Liver (tissue), 9 donors: ENCODE data around the gene CER1. TPM values are rescaled to one million over a fixed set of nuclear protein-coding genes. Genes with fewer than 3 reads are reported as not detected.

Experiments
- DNase-seq: peaks from one replicate; pipeline ENCODE4 v3.0.0-alpha.2; 2017; ENCODE audit warnings: low spot score
- H3K27ac ChIP-seq, 2 donors: one replicate each; pipeline ENCODE4 v1.7.0; 2013; ENCODE audit warnings: inconsistent platforms in 2 of 2, low read length in 2 of 2, control low read depth in 1 of 2, low read depth in 1 of 2, mild to moderate bottlenecking in 1 of 2
- H3K27me3 ChIP-seq, 4 donors: one replicate each; pipeline versions ENCODE4 v1.6.1 to v1.7.0; 2013; ENCODE audit warnings: low read length in 3 of 4, inconsistent platforms in 1 of 4, mild to moderate bottlenecking in 1 of 4, moderate library complexity in 1 of 4; ENCODE audit not compliant: control insufficient read depth in 4 of 4, insufficient read depth in 4 of 4
- H3K36me3 ChIP-seq, 4 donors: one replicate each; pipeline versions ENCODE4 v1.6.1 to v1.7.0; 2013; ENCODE audit warnings: low read length in 3 of 4, mild to moderate bottlenecking in 3 of 4, low read depth in 1 of 4, moderate library complexity in 1 of 4; ENCODE audit not compliant: control insufficient read depth in 4 of 4, insufficient read depth in 3 of 4
- H3K4me1 ChIP-seq, 4 donors: one replicate each; pipeline versions ENCODE4 v1.6.1 to v1.7.0; 2013; ENCODE audit warnings: low read length in 3 of 4, mild to moderate bottlenecking in 3 of 4, moderate library complexity in 1 of 4; ENCODE audit not compliant: control insufficient read depth in 4 of 4, insufficient read depth in 4 of 4
- H3K4me3 ChIP-seq, 3 donors: one replicate each; pipeline versions ENCODE4 v1.6.1 to v1.7.0; 2013; ENCODE audit warnings: low read length in 3 of 3, control low read depth in 1 of 3, low read depth in 1 of 3, mild to moderate bottlenecking in 1 of 3
- H3K9ac ChIP-seq, 2 donors: one replicate each; pipeline ENCODE4 v1.7.0; 2013; ENCODE audit warnings: low read length in 2 of 2, mild to moderate bottlenecking in 2 of 2, moderate library complexity in 2 of 2, control low read depth in 1 of 2, low read depth in 1 of 2
- H3K9me3 ChIP-seq, 4 donors: one replicate each; pipeline versions ENCODE4 v1.6.1 to v1.7.0; 2013; ENCODE audit warnings: low read length in 3 of 4; ENCODE audit not compliant: control insufficient read depth in 4 of 4
- FOXA1 ChIP-seq: IDR thresholded peaks from 2 replicates; pipeline ENCODE4 v1.6.1; 2016; ENCODE audit warnings: antibody characterized with exemption
- GABPA ChIP-seq, 2 donors: IDR thresholded peaks in 1 of 2; conservative IDR thresholded peaks in 1 of 2; 2 replicates each; pipeline ENCODE4 v1.6.1; 2016; ENCODE audit warnings: antibody characterized with exemption in 2 of 2, mild to moderate bottlenecking in 1 of 2, moderate library complexity in 1 of 2
- HNF4A ChIP-seq, 2 donors: conservative IDR thresholded peaks; 2 replicates each; pipeline ENCODE4 v1.6.1; 2016; ENCODE audit warnings: antibody characterized with exemption in 2 of 2, mild to moderate bottlenecking in 2 of 2
- HNF4G ChIP-seq: IDR thresholded peaks from 2 replicates; pipeline ENCODE4 v1.6.1; 2016; ENCODE audit warnings: antibody characterized with exemption
- JUND ChIP-seq, 2 donors: IDR thresholded peaks; 2 replicates each; pipeline ENCODE4 v1.6.1; 2016; ENCODE audit warnings: antibody characterized with exemption in 2 of 2
- RAD21 ChIP-seq, 2 donors: IDR thresholded peaks; 2 replicates each; pipeline ENCODE4 v1.6.1; 2016; ENCODE audit warnings: antibody characterized with exemption in 2 of 2, mild to moderate bottlenecking in 2 of 2
- RXRA ChIP-seq, 2 donors: IDR thresholded peaks; 2 replicates each; pipeline ENCODE4 v1.6.1; 2017 to 2018; ENCODE audit warnings: antibody characterized with exemption in 2 of 2, mild to moderate bottlenecking in 1 of 2
- WGBS: extraction: QIAGEN DNeasy Blood & Tissue Kit; methylation state at CpG from one replicate; pipeline ENCODE4 v1.1.7; 2013; 5-methylcytosine and 5-hydroxymethylcytosine counted together
- polyA plus RNA-seq, 2 donors: library from polyadenylated mRNA; stranded (reverse) in 1 of 2; unstranded in 1 of 2; fragments of 200-250 nt in 1 of 2; fragments of >200 nt in 1 of 2; fragmentation: Nextera tagmentation in 1 of 2; extraction: Ambion mirVana in 1 of 2; gene quantifications; one replicate each; pipeline versions ENCODE4 v1.2.1 to v1.2.3, GENCODE V29; 2013 to 2015
- total RNA-seq, 2 donors: library from RNA; depleted of rRNA; stranded (reverse); fragments of >200 nt; gene quantifications; one replicate each; pipeline ENCODE4 v1.2.3, GENCODE V29; 2014
- TF ChIP-seq, protein P1 (sequence below): fragments of 150-350 bp; IDR thresholded peaks from 2 replicates; pipeline ENCODE4 v1.5.1; 2017; ENCODE audit warnings: improper control_type of control experiment, low read depth, low read length; ENCODE audit not compliant: missing input control
- TF ChIP-seq, protein P2 (sequence below): IDR thresholded peaks from 2 replicates; pipeline ENCODE4 v1.6.1; 2016; ENCODE audit warnings: antibody characterized with exemption
- TF ChIP-seq, protein P3 (sequence below): IDR thresholded peaks from 2 replicates; pipeline ENCODE4 v1.6.1; 2016; ENCODE audit warnings: antibody characterized with exemption
- TF ChIP-seq, protein P4 (sequence below): IDR thresholded peaks from 2 replicates; pipeline ENCODE4 v1.6.1; 2016; ENCODE audit warnings: antibody characterized with exemption, mild to moderate bottlenecking
- donor health status: healthy.
- donor health status: healthy.
- donor health status: healthy.
- donor health status: healthy.
- donor health status: healthy.

The CER1 gene
- total and polyA plus RNA-seq, 4 donors, result not detected

DNA sequence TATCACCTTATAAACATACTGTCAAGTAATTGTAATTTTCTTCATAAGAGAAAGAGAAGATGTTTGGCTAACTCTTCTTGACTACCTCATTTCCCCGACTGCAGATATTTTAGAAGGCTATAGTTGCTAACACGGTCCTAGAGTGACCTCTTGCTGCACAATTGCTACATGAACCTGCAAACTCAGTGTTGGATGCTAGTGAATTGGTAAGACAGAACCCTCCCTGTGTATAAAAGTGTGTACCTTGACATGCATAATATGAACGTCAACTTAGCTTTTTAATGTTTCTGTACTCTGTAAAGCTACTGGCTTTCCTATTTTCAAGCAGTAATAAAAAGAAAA lies 46.7 kb upstream of the CER1 start:
- Histone ChIP-seq H3K27ac (no peak overlapping the region), H3K4me3 (no peak overlapping the region), H3K9me3 (no peaks in the 10 kb centered on the region), H3K27me3 (peaks cover 0 to 3% (median 0%) of the 10 kb centered on the region in 4 donors), H3K36me3 (no peaks in the 10 kb centered on the region), H3K9ac (no peak overlapping the region), H3K4me1 (no peaks in the 10 kb centered on the region)
- no peak for DNase-seq
- 35% methylated on average over 3 of the region's 3 CpGs for WGBS
- TF ChIP-seq, protein P1, sequence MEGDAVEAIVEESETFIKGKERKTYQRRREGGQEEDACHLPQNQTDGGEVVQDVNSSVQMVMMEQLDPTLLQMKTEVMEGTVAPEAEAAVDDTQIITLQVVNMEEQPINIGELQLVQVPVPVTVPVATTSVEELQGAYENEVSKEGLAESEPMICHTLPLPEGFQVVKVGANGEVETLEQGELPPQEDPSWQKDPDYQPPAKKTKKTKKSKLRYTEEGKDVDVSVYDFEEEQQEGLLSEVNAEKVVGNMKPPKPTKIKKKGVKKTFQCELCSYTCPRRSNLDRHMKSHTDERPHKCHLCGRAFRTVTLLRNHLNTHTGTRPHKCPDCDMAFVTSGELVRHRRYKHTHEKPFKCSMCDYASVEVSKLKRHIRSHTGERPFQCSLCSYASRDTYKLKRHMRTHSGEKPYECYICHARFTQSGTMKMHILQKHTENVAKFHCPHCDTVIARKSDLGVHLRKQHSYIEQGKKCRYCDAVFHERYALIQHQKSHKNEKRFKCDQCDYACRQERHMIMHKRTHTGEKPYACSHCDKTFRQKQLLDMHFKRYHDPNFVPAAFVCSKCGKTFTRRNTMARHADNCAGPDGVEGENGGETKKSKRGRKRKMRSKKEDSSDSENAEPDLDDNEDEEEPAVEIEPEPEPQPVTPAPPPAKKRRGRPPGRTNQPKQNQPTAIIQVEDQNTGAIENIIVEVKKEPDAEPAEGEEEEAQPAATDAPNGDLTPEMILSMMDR, result no peak
- TF ChIP-seq GABPA (IDR thresholded peaks at IDR 0.05 in 1 of 2, conservative IDR thresholded peaks at IDR 0.05 in 1 of 2) (no peak), RAD21 (IDR thresholded peaks at IDR 0.05) (peak in 1 of 2 donors; percentile 23)

DNA sequence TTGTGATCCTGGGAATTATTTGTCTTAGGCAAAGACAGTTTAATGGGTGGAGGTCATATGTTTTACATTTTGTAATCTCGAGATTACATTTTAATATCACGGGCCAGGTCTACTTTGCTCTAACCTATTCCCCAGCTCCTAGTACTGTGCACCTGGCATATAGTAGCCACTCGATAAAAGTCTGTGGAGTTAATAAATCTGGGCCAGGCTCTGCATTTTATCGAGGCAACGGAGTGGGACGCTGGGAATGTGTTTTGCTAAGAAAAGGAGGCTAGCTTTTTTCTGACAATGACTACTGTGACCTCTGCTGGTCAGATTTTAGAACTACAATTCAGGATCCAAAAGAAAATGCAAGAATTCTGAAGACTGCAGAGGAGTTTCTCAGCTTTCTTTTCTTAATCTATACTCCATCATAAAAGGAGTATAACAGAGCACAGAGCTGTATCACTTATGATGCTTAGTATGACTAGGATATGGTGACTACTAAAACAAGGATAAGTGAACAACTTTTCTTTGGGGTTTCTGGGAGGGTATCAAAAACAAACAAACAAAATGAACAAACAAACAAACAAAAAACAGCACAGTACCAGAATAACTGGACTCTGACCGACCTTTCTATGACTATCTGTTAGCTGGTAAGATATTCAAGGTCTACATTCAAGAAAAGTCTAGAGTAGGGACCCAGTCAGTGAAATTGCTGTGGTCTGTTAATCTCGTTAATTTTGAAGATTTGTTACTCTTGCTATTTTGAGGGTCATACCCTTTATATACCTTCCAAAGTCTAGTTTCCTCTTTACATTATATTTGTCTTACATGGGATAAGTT lies 46.1 kb upstream of the CER1 start:
- no peak overlapping the region for H3K4me3 ChIP-seq
- no peak overlapping the region for H3K27ac ChIP-seq
- no peak overlapping the region for H3K9ac ChIP-seq
- no peaks in the 10 kb centered on the region for H3K9me3 ChIP-seq
- no peak for DNase-seq
- TF ChIP-seq RAD21 (IDR thresholded peaks at IDR 0.05), result peak; percentile 84 to 85
- TF ChIP-seq HNF4A (conservative IDR thresholded peaks at IDR 0.05), result no peak
- TF ChIP-seq, protein P1, result peak; percentile 77
- no peak for TF ChIP-seq RXRA (IDR thresholded peaks at IDR 0.05)
- no peak for TF ChIP-seq HNF4G
- no peak for TF ChIP-seq FOXA1
- TF ChIP-seq, protein P2, sequence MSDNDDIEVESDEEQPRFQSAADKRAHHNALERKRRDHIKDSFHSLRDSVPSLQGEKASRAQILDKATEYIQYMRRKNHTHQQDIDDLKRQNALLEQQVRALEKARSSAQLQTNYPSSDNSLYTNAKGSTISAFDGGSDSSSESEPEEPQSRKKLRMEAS, result no peak
- TF ChIP-seq, protein P3, sequence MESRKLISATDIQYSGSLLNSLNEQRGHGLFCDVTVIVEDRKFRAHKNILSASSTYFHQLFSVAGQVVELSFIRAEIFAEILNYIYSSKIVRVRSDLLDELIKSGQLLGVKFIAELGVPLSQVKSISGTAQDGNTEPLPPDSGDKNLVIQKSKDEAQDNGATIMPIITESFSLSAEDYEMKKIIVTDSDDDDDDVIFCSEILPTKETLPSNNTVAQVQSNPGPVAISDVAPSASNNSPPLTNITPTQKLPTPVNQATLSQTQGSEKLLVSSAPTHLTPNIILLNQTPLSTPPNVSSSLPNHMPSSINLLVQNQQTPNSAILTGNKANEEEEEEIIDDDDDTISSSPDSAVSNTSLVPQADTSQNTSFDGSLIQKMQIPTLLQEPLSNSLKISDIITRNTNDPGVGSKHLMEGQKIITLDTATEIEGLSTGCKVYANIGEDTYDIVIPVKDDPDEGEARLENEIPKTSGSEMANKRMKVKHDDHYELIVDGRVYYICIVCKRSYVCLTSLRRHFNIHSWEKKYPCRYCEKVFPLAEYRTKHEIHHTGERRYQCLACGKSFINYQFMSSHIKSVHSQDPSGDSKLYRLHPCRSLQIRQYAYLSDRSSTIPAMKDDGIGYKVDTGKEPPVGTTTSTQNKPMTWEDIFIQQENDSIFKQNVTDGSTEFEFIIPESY, result no peak
- TF ChIP-seq JUND (IDR thresholded peaks at IDR 0.05), result no peak
- TF ChIP-seq, protein P4, sequence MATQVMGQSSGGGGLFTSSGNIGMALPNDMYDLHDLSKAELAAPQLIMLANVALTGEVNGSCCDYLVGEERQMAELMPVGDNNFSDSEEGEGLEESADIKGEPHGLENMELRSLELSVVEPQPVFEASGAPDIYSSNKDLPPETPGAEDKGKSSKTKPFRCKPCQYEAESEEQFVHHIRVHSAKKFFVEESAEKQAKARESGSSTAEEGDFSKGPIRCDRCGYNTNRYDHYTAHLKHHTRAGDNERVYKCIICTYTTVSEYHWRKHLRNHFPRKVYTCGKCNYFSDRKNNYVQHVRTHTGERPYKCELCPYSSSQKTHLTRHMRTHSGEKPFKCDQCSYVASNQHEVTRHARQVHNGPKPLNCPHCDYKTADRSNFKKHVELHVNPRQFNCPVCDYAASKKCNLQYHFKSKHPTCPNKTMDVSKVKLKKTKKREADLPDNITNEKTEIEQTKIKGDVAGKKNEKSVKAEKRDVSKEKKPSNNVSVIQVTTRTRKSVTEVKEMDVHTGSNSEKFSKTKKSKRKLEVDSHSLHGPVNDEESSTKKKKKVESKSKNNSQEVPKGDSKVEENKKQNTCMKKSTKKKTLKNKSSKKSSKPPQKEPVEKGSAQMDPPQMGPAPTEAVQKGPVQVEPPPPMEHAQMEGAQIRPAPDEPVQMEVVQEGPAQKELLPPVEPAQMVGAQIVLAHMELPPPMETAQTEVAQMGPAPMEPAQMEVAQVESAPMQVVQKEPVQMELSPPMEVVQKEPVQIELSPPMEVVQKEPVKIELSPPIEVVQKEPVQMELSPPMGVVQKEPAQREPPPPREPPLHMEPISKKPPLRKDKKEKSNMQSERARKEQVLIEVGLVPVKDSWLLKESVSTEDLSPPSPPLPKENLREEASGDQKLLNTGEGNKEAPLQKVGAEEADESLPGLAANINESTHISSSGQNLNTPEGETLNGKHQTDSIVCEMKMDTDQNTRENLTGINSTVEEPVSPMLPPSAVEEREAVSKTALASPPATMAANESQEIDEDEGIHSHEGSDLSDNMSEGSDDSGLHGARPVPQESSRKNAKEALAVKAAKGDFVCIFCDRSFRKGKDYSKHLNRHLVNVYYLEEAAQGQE, result no peak
- H3K4me1 ChIP-seq, result no peaks in the 10 kb centered on the region
- peaks cover 0 to 3% (median 0%) of the 10 kb centered on the region in 4 donors for H3K27me3 ChIP-seq
- 26% methylated on average over 8 of the region's 8 CpGs for WGBS
- no peaks in the 10 kb centered on the region for H3K36me3 ChIP-seq
